HG03159 (cell line): ENCODE data around the gene SMTNL2.
"Not testable (repeated sequence)": the region's sequence is repeated elsewhere in the genome, so short reads cannot be mapped to it uniquely, and the experiment has no call there.

Source experiments
- ATAC-seq: cut with Tn5 transposase; IDR thresholded peaks from one replicate; pipeline ENCODE4 v1.9.1; 2021; ENCODE audit warnings: mild to moderate bottlenecking, moderate library complexity; ENCODE audit not compliant: unreplicated experiment

Gene SMTNL2

GRCh38 chr17:4583206-4583605 is 1.1 kb upstream of the SMTNL2 start:
- no peak for ATAC-seq

- ATAC-seq, result no peak
These were observed 588 bp upstream of the SMTNL2 start for GRCh38 chr17:4583782-4584100.

GRCh38 chr17:4584917-4585637 is 748 bp downstream of the SMTNL2 start:
- ATAC-seq, result no peak

GRCh38 chr17:4585638-4585994 is 1.3 kb downstream of the SMTNL2 start:
- no peak for ATAC-seq

- no peak for ATAC-seq
These were observed 1.7 kb downstream of the SMTNL2 start for GRCh38 chr17:4586043-4586442.

- no peak for ATAC-seq
These were observed 2.9 kb downstream of the SMTNL2 start for GRCh38 chr17:4587195-4587594.

GRCh38 chr17:4587803-4588202 is 3.5 kb downstream of the SMTNL2 start:
- ATAC-seq, result no peak

GRCh38 chr17:4588391-4588790 is 4.1 kb downstream of the SMTNL2 start:
- no peak for ATAC-seq

GRCh38 chr17:4588898-4589625 is 4.7 kb downstream of the SMTNL2 start:
- no peak for ATAC-seq

GRCh38 chr17:4590042-4590441 is 5.7 kb downstream of the SMTNL2 start:
- not testable (repeated sequence) for ATAC-seq

GRCh38 chr17:4590981-4591453 is 6.7 kb downstream of the SMTNL2 start:
- no peak for ATAC-seq

- ATAC-seq, result no peak
These were observed 7.2 kb downstream of the SMTNL2 start for GRCh38 chr17:4591529-4591928.

GRCh38 chr17:4592240-4593005 is 8.1 kb downstream of the SMTNL2 start:
- ATAC-seq, result no peak

GRCh38 chr17:4593021-4593421 is 8.7 kb downstream of the SMTNL2 start:
- no peak for ATAC-seq

GRCh38 chr17:4594406-4594805 is 10.1 kb downstream of the SMTNL2 start:
- no peak for ATAC-seq

GRCh38 chr17:4594931-4595684 is 10.8 kb downstream of the SMTNL2 start:
- ATAC-seq, result no peak

GRCh38 chr17:4595685-4596342 is 11.5 kb downstream of the SMTNL2 start:
- not testable (repeated sequence) for ATAC-seq

GRCh38 chr17:4596636-4597380 is 12.5 kb downstream of the SMTNL2 start:
- ATAC-seq, result no peak

- ATAC-seq, result no peak
These were observed 13.6 kb downstream of the SMTNL2 start for GRCh38 chr17:4597975-4598374.
